Activated CD8-positive, alpha-beta T cell treated with anti-CD3 and anti-CD28 coated beads for 36 hours (primary cell): ENCODE data around the gene PRKAG2. TPM values are rescaled to one million over a fixed set of nuclear protein-coding genes. Genes with fewer than 3 reads are reported as not detected.

Experiments
- ATAC-seq: fragments of 200-7000 bp; cut with Tn5 transposase; one replicate; pipeline ENCODE4 v1.10.0; 2021; ENCODE audit warnings: mild to moderate bottlenecking, moderate library complexity
- CTCF ChIA-PET: fragments of 350-600 bp; sonication (Branson Sonifier 250); formaldehyde crosslinking; loops from one replicate; lab custom pipeline; 2021; ENCODE audit warnings: antibody characterized with exemption; lab: Charles Lee
- POLR2A ChIA-PET: fragments of 350-600 bp; sonication (Branson Sonifier 250); formaldehyde crosslinking; loops from one replicate; lab custom pipeline; 2021; ENCODE audit warnings: antibody characterized with exemption; lab: Charles Lee
- DNase-seq: peaks from one replicate; pipeline ENCODE4 v3.0.0-alpha.2; 2020
- H3K27ac Mint-ChIP-seq: one replicate; pipeline ENCODE4 v1.8.0; 2021; ENCODE audit warnings: mild to moderate bottlenecking, mixed read lengths
- H3K27me3 Mint-ChIP-seq: one replicate; pipeline ENCODE4 v1.8.0; 2021; ENCODE audit warnings: mixed read lengths
- H3K36me3 Mint-ChIP-seq: one replicate; pipeline ENCODE4 v1.8.0; 2021; ENCODE audit warnings: low read depth, mixed read lengths
- H3K4me1 Mint-ChIP-seq: one replicate; pipeline ENCODE4 v1.8.0; 2021; ENCODE audit warnings: low read depth, mixed read lengths
- H3K4me3 Mint-ChIP-seq: one replicate; pipeline ENCODE4 v1.8.0; 2021; ENCODE audit warnings: mild to moderate bottlenecking, moderate library complexity, mixed read lengths
- H3K9me3 Mint-ChIP-seq: one replicate; pipeline ENCODE4 v1.8.0; 2021; ENCODE audit warnings: mixed read lengths
- intact Hi-C: fragments of 100-400 bp; cut with micrococcal nuclease; formaldehyde crosslinking; loops from one replicate; pipeline ENCODE4 v1.10.0; 2022
- total RNA-seq, 2 experiments: library from RNA; stranded (reverse); gene quantifications; one replicate each; pipeline ENCODE4 v1.2.3, GENCODE V29; 2021
- TF ChIP-seq, protein P1 (sequence below): fragments of 200-600 bp; IDR thresholded peaks from one replicate; pipeline ENCODE4 v1.8.0; 2022; ENCODE audit warnings: antibody characterized with exemption, mild to moderate bottlenecking

PRKAG2 gene
- total RNA-seq, 2 experiments from 2014 or later = 17.0 to 19.2 TPM

- ChIA-PET POLR2A (no interaction called here), CTCF (no interaction called here)
- DNase-seq (no peak), ATAC-seq (no peak)
- no peaks in the 10 kb centered on the region for H3K27me3 Mint-ChIP-seq
- peaks cover 15% of the 10 kb centered on the region for H3K4me1 Mint-ChIP-seq
- H3K36me3 Mint-ChIP-seq = no peaks in the 10 kb centered on the region
- no peaks in the 10 kb centered on the region for H3K9me3 Mint-ChIP-seq
- H3K27ac Mint-ChIP-seq = no peak overlapping the region
- no peak overlapping the region for H3K4me3 Mint-ChIP-seq
- TF ChIP-seq, protein P1, sequence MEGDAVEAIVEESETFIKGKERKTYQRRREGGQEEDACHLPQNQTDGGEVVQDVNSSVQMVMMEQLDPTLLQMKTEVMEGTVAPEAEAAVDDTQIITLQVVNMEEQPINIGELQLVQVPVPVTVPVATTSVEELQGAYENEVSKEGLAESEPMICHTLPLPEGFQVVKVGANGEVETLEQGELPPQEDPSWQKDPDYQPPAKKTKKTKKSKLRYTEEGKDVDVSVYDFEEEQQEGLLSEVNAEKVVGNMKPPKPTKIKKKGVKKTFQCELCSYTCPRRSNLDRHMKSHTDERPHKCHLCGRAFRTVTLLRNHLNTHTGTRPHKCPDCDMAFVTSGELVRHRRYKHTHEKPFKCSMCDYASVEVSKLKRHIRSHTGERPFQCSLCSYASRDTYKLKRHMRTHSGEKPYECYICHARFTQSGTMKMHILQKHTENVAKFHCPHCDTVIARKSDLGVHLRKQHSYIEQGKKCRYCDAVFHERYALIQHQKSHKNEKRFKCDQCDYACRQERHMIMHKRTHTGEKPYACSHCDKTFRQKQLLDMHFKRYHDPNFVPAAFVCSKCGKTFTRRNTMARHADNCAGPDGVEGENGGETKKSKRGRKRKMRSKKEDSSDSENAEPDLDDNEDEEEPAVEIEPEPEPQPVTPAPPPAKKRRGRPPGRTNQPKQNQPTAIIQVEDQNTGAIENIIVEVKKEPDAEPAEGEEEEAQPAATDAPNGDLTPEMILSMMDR = no peak
- intact Hi-C loops = no loop called here
These were observed 279.1 kb downstream of the PRKAG2 start for GRCh38 chr7:151597541-151598444.

- ChIA-PET CTCF (interaction anchor here (1.0 kb wide), 1 partner anchor 37 kb away, joined by 4 read pairs; no protein-coding TSS in a partner anchor), POLR2A (no interaction called here)
- no peaks in the 10 kb centered on the region for H3K36me3 Mint-ChIP-seq
- ATAC-seq = no peak
- H3K27ac Mint-ChIP-seq = no peak overlapping the region
- intact Hi-C loops = no loop called here
- H3K4me3 Mint-ChIP-seq = no peak overlapping the region
- no peaks in the 10 kb centered on the region for H3K27me3 Mint-ChIP-seq
- no peaks in the 10 kb centered on the region for H3K9me3 Mint-ChIP-seq
- no peak for DNase-seq
- TF ChIP-seq, protein P1 = no peak
- peaks cover 15% of the 10 kb centered on the region for H3K4me1 Mint-ChIP-seq
These were observed 281.1 kb downstream of the PRKAG2 start for GRCh38 chr7:151595702-151596350.

DNA sequence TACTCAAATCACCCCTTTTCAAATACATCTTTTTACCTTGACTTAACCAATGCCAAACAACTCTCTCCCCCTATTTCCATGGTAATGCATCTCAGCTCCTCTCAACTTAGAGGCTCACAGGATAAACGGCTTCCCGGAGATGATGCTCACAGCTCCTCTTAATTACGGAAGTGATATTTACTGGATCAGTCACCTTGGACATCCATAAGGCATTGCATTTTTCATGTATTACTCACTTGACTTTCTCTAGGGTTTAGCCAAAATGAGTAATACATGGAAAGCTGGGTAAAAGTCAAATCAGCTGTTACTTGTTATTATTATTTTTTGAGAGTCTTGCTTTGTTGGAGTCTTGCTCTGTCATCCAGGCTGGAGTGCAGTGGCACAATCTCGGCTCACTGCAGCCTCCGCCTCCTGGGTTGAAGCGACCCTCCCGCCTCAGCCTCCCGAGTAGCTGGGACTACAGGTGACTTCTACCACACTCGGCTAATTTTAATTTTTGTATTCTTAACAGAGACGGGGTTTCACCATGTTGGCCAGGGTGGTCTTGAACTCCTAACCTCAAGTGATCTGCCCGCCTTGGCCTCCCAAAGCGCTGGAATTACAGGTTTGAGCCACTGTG, 283.9 kb downstream of the PRKAG2 start:
- Mint-ChIP-seq H3K4me3 (no peak overlapping the region), H3K36me3 (no peaks in the 10 kb centered on the region), H3K9me3 (no peaks in the 10 kb centered on the region), H3K4me1 (peaks cover 2% of the 10 kb centered on the region), H3K27ac (no peak overlapping the region), H3K27me3 (no peaks in the 10 kb centered on the region)
- DNase-seq (no peak), ATAC-seq (no peak)
- TF ChIP-seq, protein P1 = no peak
- ChIA-PET POLR2A (no interaction called here), CTCF (interaction anchor here (0.6 to 1.3 kb wide), 2 partner anchors 36 to 99 kb away, joined by 3 read pairs; no protein-coding TSS in a partner anchor)
- intact Hi-C loops = no loop called here

- Mint-ChIP-seq H3K36me3 (no peaks in the 10 kb centered on the region), H3K9me3 (no peaks in the 10 kb centered on the region), H3K27me3 (no peaks in the 10 kb centered on the region), H3K4me3 (no peak overlapping the region), H3K4me1 (no peaks in the 10 kb centered on the region), H3K27ac (no peak overlapping the region)
- TF ChIP-seq, protein P1 = no peak
- DNase-seq (no peak), ATAC-seq (no peak)
- CTCF ChIA-PET = interaction anchor here (1.3 kb wide), 1 partner anchor 35 kb away, joined by 3 read pairs; no protein-coding TSS in a partner anchor
- intact Hi-C loops = no loop called here
- POLR2A ChIA-PET = interaction anchor here (0.6 kb wide), 1 partner anchor 806 kb away, joined by 3 read pairs; no protein-coding TSS in a partner anchor
These were observed 284.6 kb downstream of the PRKAG2 start for GRCh38 chr7:151592330-151592729.
